IPS-18c (cell line): ENCODE data around the gene RASGEF1C.

Experiments
- H3K4me3 ChIP-seq: 2 replicates; pipeline ENCODE4 v1.7.0; 2013; ENCODE audit warnings: low read depth, mild to moderate bottlenecking, low read length, moderate library complexity; ENCODE audit not compliant: insufficient read depth
- H3K9me3 ChIP-seq: one replicate; pipeline ENCODE4 v1.6.1; 2013; ENCODE audit warnings: mild to moderate bottlenecking, low read length, moderate library complexity; ENCODE audit not compliant: control insufficient read depth, insufficient read depth

The RASGEF1C gene

DNA sequence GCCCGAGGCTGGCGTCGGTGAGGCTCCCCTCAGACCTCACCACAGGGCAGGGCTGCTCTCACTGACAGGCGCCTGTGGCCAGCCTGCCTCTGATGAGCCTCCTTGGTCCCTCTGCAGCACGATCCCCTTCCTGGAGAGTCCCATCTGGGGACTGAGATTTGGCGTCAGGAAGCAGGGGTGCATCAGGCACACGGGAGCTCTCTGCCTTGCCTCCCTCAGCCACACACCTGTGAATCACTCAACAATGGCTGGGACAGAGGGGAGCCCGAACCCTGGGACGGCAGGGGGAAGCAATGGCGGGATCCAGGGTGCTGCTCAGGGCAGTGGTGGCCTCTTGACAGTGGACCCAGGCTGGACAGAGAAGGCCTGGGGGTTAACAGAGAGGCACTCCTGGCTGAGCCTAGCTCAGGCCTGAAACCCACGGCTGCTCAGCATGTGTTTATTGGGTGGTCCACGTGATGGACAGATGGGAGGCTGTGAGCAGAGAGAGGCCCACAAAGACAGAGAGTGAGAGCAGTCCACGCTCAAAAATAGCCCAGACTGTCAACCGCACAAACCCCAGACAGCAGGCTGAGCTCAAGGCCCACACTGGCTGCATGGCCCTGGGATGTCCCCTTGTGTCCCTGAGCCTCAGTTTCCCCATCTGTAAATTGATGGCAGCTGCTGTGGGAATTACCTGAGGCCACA, 11.9 kb downstream of the RASGEF1C start:
- H3K4me3 ChIP-seq: no peak overlapping the region
- no peaks in the 10 kb centered on the region for H3K9me3 ChIP-seq

DNA sequence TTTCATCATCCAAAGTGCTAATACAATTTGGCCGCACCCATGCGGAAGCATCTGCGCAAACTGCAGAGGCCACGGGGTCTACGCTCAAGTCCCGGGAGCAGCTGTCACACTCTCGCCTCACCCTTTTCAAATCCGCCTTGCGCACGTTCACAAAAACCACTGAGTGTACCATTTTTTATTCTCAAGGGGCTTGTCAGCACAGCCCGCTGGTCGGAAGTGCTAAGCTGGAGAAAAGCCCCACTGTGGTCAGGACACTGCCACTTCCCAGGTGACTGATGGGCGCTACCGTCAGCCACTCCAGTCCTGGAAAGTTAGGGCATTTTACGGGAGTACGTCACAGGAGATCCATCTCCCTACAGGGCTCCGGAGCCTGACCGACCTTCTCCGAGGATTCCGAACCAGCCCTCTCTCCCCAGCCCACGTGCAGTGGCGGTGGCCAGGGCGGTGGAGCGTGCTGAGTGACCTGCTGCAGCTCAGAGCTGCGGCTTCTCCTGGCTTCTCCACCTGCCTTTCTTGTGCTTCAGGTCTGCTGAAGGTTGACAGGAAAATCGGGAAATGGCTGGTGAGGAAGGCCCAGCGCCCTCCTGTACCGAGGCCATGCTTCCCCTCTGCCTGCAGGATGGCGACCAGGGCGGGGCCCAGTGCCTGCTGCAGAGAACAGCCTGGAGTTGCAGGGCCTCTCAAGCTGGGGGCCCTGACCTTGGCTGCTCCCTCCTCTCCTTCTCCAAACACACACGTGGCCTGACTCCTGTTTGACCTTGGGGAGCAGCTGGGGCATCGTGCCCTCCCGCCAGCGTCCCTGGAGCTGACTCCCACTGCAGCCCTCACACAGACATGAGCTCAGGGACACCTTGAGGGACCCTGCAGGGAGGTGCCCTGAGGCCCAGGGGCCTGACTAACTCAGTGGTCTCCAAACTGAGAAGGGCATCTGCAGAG, 14.3 kb downstream of the RASGEF1C start:
- no peak overlapping the region for H3K4me3 ChIP-seq
- no peaks in the 10 kb centered on the region for H3K9me3 ChIP-seq

DNA sequence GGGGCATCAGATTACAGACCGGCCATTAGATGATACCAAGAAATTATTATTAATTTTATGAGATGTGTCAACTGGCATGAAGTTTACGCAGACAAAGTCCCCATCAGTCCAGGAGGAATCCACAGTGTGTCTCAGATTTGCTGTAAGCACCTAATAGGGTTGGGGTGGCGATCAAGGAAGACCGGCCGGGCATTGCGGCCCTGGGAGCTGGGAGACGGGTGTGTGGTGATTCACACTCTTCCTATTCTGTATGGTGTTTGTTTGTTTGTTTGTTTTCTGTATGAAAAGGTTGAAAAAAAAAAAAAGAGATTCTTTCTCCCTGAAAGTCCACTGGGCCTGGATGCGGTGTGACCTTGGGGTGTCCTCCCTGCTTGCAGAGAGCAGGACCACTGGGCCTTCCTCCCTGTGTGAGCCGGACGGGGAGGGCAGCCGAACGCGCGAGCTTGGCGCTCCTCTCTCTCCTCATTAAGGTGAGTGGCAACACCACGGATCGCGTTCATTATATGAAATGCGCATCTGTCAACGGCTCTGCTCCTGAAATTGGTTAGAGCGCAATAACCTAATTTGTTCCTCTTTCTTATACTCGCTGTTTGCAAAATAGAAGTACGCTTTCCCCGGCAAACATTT, 15.1 kb downstream of the RASGEF1C start:
- Histone ChIP-seq H3K4me3 (no peak overlapping the region), H3K9me3 (no peaks in the 10 kb centered on the region)

DNA sequence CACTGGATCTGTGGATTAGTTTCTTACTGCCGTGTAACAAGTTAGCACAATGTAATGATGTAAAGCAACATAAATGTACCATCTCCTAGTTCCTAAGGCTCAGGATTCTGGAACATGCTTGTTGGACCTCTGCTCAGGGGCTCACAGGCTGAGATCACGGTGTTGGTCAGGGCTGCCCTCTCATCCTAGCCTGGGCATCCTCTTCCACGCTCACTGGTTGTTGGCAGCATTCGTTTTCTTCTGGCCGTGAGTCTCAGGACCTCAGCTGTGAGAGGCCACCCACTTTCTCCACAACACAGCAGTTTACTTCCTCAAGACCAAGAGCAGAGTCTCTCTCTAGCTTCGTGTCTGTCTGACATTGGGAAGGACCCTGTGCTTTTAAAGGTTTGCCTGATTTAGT, 17.3 kb downstream of the RASGEF1C start:
- Histone ChIP-seq H3K9me3 (no peaks in the 10 kb centered on the region), H3K4me3 (no peak overlapping the region)

DNA sequence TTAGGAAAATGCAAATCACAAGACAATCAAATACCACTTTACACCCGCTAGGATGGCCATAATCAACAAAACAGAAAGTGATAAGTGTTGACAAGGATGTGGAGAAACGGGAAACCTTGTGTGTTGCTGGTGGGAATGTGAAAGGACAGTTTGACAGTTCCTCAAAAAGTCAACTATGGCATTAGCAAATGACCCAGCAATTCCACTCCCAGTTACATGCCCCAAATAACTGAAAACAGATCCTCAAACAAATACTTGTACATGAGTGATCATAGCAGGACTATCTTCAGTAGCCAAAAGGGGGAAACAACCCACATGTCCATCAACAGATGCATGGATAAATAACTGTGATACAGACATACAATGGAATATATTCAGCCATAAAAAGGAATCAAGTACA, 21.2 kb downstream of the RASGEF1C start:
- Histone ChIP-seq H3K9me3 (no peaks in the 10 kb centered on the region), H3K4me3 (no peak overlapping the region)

DNA sequence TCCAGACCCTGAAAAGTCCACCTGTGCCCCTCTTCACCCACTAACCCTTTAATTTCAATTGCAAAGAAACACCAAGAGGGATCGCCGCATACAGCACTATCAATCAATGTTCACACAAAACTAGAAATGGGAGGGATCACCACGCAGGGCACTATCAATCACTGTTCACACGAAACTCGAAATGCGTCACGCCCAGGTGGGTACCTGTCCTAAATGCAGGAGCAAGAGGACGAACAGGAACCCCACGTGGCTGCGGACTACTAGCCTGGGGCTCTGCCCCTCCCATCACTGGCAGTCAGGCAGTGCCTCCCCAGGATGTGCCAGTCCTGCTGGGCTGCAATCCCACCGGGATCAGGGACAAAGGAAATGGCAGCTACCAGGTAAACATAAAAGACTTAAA, 28.2 kb downstream of the RASGEF1C start:
- no peak overlapping the region for H3K4me3 ChIP-seq
- H3K9me3 ChIP-seq: no peaks in the 10 kb centered on the region

DNA sequence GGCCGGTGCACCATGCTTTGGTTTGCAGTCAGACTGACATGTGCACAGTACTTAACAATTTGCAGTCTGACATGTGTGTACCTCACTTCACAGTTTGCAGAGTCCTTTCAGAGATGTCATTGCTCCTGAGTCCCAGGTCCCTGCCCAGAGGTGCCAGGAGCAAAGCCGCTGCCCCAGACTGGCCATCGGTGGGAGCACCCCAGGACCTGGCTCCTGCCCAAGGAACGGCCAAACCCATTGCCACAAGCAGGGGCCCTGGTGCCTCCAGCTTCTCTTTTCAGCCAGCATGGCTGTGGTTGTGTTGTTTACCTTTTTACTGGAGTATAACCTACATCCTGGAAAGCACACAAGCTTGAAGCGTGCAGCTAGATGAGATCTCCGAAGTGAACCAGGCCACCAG, 28.6 kb downstream of the RASGEF1C start:
- no peaks in the 10 kb centered on the region for H3K9me3 ChIP-seq
- no peak overlapping the region for H3K4me3 ChIP-seq

DNA sequence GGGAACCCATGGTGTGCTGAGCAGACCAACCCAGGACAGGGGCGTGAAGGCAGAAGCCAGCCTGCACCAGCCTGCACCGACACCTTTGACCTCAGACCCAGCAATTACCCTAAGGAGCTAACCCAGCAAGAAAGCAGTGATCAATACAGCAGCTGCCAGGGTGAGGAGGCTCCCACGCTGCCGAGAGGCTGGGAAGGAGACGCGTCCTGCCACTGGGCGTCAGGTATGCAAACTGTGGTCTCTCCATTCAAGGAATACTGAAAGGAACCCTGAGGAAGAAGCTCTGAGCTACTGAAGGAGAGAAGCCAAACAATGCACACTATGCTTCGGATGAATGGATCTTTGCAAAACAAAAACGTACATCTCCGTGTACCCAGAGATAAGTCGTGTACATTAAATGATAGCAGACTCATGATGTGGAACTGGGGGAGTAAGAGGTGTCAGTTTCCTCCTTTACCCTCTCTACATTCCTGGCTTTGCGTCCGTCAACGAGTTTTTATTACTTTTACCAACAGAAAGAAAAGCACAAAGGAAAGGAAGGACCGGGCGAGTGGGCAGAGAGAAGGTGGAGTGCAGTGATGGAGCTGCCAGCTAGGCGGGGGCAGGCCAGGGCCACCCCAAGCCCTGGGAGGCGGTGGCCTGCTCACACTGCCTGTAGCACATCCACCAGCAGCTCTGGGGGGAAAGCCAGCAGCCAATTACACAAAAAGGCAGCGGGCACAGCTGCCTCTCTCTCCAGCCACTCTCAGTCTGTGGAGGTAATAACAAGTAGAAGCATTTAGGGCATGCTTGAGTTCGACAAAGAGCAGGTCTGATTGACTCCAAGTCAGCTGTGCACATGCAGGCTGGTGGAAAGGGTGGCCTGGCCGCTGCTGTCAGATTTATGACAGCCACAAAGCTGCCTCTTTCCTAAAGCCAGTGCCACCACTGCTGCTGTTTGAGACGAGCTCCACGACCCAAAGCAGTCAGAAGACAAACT, 29.3 kb downstream of the RASGEF1C start:
- H3K9me3 ChIP-seq: no peaks in the 10 kb centered on the region
- H3K4me3 ChIP-seq: no peak overlapping the region

DNA sequence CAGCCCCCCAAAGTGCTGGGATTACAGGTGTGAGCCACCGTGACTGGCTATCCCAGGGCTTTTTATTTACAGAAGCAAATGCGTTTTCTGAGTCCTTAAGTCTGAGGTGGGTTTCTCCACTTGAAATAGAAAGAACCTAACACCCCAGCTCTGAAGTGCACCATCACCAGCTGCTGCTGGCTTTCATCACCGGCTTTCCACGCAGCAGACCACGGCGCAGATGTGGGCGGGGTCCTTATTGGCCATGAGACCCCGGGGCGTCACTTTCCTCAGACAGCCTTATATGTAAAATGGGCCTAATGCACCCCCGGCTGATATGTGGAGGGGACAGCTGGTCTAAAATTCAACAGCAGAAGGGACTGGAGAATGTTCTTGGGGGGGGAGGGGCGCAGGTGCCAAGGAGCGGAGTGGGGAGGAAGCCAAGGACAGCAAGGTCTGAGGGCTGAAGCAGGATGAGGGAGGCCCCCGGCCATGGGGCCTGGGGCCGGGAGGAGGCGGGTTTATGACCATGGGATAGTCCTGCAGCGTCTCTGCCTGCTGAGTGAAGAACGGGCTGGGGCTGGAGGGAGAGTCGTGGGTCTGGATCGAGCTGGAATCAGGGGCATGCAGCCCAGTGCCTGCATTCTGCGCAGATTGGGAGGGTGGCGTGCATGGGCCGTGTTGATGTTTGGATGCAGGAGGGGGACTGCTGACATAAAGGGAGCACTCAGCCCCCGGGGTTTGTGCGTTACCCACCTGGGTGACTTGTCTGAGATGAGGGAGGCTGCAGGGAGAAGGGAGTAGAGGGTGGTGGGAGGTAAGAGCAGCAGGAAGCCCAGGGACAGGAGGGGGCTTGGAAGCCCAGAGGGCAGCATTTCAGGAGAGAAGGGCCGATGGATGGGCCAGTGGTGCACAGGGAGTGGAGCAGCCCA, 30.2 kb downstream of the RASGEF1C start:
- Histone ChIP-seq H3K4me3 (no peak overlapping the region), H3K9me3 (no peaks in the 10 kb centered on the region)

DNA sequence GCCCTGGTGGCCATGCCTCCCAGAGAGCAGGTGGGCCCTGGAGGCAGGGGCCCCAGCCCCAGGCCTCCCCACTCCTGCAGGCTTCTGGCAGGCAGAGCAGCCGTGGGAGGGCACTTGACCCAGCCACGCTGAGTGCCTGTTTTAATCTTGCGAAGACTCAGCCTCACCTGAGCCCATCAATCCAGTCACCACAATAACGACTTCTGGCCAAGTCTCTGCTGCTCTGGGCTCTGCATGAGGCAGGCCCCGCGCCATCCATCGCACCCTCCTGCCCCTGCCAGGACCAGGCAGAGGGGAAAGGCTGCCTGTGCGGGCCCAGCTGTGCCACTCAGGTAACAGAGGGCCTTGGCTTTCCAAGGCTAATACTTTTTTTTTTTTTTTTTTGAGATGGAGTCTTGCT, 32.8 kb downstream of the RASGEF1C start:
- H3K9me3 ChIP-seq: no peaks in the 10 kb centered on the region
- no peak overlapping the region for H3K4me3 ChIP-seq

DNA sequence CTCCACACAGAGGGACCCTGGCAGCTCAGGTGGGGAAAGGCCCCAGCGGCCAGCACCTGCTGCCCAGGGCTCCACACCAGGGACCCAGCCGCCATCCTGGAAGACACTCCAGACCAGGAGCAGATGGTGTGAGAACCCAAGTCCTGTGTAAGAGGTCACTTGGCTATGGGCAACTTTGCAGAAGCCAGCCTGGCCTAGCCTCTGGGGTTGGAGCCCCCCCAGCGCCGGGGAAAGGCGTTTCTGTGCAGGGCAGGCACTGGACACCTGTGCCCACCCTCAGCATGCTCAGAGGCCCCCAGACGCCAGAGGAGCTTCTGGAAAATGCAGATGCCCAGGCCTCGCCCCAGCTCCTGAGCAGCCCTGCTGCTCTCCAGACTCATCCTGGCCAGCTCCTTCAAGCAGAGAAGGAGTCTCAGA, 34.0 kb downstream of the RASGEF1C start:
- Histone ChIP-seq H3K4me3 (no peak overlapping the region), H3K9me3 (no peaks in the 10 kb centered on the region)

DNA sequence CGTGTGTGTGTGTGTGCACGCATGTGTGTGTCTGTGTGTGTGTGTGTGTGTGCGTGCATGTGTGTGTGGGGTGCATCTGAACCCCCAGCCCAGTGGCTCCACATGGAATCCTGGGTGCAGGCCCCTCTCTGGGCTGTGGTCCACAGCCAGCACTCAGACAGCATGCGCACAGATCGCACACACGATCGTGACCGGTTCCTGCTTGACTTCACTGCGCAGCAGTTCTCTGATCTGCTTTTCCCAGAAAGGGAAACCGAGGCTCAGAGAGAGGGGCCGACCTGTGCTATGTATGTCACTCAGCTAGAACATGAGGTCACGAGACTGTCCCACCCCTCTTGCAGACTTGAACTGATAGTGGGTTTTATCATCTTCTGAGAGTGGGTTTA, 34.4 kb downstream of the RASGEF1C start:
- Histone ChIP-seq H3K9me3 (no peaks in the 10 kb centered on the region), H3K4me3 (no peak overlapping the region)

DNA sequence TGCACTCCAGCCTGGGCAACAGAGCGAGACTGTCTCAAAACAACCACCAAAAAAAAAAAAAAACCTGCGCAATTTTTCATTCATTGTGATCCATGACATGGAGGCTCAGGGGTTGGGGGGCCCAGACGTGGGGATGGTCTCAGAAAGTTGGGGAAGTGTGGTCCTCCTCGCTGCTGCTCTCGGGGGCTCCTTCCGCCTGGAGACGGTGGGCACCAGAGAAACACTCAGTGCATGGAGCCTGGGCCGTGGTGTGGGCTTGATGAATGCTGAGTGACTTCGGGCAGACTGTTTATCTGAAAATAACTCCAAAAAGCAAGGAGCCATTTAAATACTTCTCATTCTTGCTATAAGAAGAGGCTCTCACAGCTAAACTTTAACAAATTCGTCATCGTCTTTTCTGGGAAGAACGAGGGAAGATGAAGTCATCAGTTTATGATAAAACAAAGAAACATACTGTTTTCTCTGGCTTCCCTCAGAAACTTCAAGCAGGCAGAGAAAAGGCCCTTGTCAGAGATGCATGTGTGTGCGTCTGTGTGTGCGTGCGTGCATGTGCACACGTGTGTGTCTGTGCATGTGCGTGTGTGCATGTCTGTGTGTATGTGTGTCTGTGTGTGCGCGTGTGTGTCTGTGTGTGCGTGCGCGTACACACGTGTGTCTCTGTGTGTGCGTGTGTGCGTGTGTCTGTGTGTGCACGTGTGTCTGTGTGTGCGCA, 35.0 kb downstream of the RASGEF1C start:
- Histone ChIP-seq H3K4me3 (no peak overlapping the region), H3K9me3 (no peaks in the 10 kb centered on the region)

DNA sequence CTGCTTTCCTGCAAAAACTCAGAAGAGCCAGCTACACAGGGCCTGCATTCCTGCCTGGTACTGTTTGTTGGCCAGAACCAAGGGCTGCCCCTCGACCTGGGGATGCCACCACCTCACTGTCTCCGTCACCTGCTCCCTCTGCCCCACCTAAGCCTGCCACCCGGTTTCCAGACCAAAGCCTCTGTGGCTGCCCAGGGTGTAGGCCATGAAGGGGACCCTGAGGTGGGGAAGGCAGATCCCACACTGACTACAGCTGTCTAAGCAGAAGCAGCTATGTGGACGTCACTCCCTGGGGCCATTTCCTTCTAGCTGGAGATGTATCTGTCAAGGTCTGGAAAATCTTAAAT, 35.8 kb downstream of the RASGEF1C start:
- no peak overlapping the region for H3K4me3 ChIP-seq
- H3K9me3 ChIP-seq: no peaks in the 10 kb centered on the region

DNA sequence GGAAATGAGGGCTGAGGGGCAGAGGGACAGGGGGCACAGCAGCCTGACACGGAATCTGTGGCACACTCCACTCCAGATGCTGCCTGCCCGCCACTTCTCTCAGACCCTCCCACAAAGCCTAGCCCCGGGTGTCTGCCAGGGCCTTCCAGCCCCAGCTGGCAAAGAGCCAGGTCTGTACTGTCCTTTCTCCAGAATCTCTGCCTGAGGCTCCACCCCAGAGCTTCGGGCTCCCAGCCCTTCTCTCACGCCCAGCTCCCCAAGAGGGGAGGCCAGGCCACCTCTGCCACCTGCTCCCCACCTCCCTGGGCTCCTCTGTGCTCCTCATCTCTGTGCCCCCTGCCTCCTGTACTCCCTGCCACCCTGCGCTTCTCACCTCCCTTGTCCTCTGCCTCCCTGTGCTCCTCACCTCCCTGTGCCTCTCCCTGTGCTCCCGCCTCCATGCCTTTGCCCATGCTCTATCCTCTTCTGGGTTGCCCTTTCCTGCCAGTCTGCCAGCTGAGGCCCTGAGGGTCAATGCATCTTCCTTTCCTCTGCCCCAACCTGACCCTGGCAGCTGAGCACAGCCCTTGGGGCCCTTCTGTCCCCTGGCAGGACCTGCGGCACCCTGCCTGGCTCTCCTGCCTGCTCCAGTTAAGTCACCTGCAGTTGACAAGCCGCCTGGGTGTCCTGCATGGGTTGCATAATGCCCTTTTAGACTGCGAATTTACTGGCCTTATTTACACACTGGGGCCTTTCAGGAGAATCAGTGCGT, 36.4 kb downstream of the RASGEF1C start:
- H3K9me3 ChIP-seq: no peaks in the 10 kb centered on the region

More for the DNA sequence above, 36.4 kb downstream of the RASGEF1C start:
- H3K4me3 ChIP-seq: no peak overlapping the region
